ENCODE results near the gene CAPN5. TPM values are rescaled to one million over a fixed set of nuclear protein-coding genes. Genes with fewer than 3 reads are reported as not detected.

CAPN5 gene
- total and polyA plus RNA-seq, 2 of the 13 experiments (the other 11 are each of a cell fraction or from before 2014, with no cell fraction given): 0.27 to 1.2 TPM

GRCh38 chr11:77069336-77069968 is 2.7 kb downstream of the CAPN5 start:
- intact Hi-C loops (cut with micrococcal nuclease; ENCODE audit: unreplicated experiment): no loop called here
- CTCF ChIA-PET (ENCODE audit: low intra/inter-chr PET ratio, low total read pairs): no interaction called here

More at GRCh38 chr11:77069336-77069968, 2.7 kb downstream of the CAPN5 start:
- FAIRE-seq (no peak), DNase-seq (ENCODE audit: low spot score) (no peak), ATAC-seq (no peak)
- in situ Hi-C loops (cut with HindIII; ENCODE audit: extremely low pct_ligation_motif_present, low pct_unique_long_range_greater_than_20kb): no loop called here
- Histone ChIP-seq H2AFZ (ENCODE audit: low read length) (no peak overlapping the region), H3K4me1 (ENCODE audit: insufficient read depth, low read length) (peaks cover 46% of the 10 kb centered on the region), H3K27me3 (ENCODE audit: control insufficient read depth in 1 of 2, insufficient read depth in 2 of 2, low read length in 2 of 2) (peaks cover 15 to 72% of the 10 kb centered on the region in 2 experiments), H3K9ac (ENCODE audit: insufficient read depth, low read depth, low read length) (no peak overlapping the region), H3K9me3 (ENCODE audit: low read length) (no peaks in the 10 kb centered on the region), H3K4me3 (replicated peaks in 1 of 3; ENCODE audit: insufficient read depth in 1 of 3, low read depth in 2 of 3, low read length in 3 of 3) (no peak overlapping the region), H3K79me2 (ENCODE audit: insufficient read depth, low read length) (no peaks in the 10 kb centered on the region), H3K36me3 (replicated peaks in 1 of 2; ENCODE audit: control insufficient read depth in 1 of 2, insufficient read depth in 2 of 2, low read length in 2 of 2) (no peaks in the 10 kb centered on the region), H4K20me1 (ENCODE audit: insufficient read depth, low read length) (0 out of 2 replicates have a peak, but pooled peaks cover 4% of the 10 kb centered on the region), H3K4me2 (ENCODE audit: low read depth, low read length) (no peak overlapping the region), H3K27ac (ENCODE audit: extremely low read length, insufficient read depth, low read length) (no peak overlapping the region)
- WGBS (ENCODE audit: low lambda C conversion rate): 19% methylated on average over 5 of the region's 6 CpGs
- TF ChIP-seq ZNF225 (CRISPR knock-in tag; IDR thresholded peaks at IDR 0.05) (no peak), MTF2 (CRISPR knock-in tag; IDR thresholded peaks at IDR 0.05; ENCODE audit: borderline replicate concordance) (no peak), KDM3A (CRISPR knock-in tag; IDR thresholded peaks at IDR 0.05; ENCODE audit: low read depth) (no peak), SP2 (CRISPR knock-in tag; IDR thresholded peaks at IDR 0.05) (no peak), ZNF292 (CRISPR knock-in tag; IDR thresholded peaks at IDR 0.05; ENCODE audit: borderline replicate concordance, low read depth) (no peak), ZNF749 (CRISPR knock-in tag; IDR thresholded peaks at IDR 0.05; ENCODE audit: borderline replicate concordance) (no peak), ZKSCAN5 (CRISPR knock-in tag; IDR thresholded peaks at IDR 0.05) (no peak), ZFP91 (CRISPR knock-in tag; IDR thresholded peaks at IDR 0.05; ENCODE audit: borderline replicate concordance) (no peak), DPF2 (CRISPR knock-in tag; IDR thresholded peaks at IDR 0.05; ENCODE audit: borderline replicate concordance, low read depth) (no peak)
- TF ChIP-seq, protein P1, sequence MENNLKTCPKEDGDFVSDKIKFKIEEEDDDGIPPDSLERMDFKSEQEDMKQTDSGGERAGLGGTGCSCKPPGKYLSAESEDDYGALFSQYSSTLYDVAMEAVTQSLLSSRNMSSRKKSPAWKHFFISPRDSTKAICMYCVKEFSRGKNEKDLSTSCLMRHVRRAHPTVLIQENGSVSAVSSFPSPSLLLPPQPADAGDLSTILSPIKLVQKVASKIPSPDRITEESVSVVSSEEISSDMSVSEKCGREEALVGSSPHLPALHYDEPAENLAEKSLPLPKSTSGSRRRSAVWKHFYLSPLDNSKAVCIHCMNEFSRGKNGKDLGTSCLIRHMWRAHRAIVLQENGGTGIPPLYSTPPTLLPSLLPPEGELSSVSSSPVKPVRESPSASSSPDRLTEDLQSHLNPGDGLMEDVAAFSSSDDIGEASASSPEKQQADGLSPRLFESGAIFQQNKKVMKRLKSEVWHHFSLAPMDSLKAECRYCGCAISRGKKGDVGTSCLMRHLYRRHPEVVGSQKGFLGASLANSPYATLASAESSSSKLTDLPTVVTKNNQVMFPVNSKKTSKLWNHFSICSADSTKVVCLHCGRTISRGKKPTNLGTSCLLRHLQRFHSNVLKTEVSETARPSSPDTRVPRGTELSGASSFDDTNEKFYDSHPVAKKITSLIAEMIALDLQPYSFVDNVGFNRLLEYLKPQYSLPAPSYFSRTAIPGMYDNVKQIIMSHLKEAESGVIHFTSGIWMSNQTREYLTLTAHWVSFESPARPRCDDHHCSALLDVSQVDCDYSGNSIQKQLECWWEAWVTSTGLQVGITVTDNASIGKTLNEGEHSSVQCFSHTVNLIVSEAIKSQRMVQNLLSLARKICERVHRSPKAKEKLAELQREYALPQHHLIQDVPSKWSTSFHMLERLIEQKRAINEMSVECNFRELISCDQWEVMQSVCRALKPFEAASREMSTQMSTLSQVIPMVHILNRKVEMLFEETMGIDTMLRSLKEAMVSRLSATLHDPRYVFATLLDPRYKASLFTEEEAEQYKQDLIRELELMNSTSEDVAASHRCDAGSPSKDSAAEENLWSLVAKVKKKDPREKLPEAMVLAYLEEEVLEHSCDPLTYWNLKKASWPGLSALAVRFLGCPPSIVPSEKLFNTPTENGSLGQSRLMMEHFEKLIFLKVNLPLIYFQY (CRISPR knock-in tag; IDR thresholded peaks at IDR 0.05; ENCODE audit: borderline replicate concordance): no peak
- TF ChIP-seq, protein P2, sequence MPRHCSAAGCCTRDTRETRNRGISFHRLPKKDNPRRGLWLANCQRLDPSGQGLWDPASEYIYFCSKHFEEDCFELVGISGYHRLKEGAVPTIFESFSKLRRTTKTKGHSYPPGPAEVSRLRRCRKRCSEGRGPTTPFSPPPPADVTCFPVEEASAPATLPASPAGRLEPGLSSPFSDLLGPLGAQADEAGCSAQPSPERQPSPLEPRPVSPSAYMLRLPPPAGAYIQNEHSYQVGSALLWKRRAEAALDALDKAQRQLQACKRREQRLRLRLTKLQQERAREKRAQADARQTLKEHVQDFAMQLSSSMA (CRISPR knock-in tag; IDR thresholded peaks at IDR 0.05): no peak
- BruUV-seq (replicated peaks): no TSS peak
- POLR2A ChIA-PET: no interaction called here

All from HepG2 (cell line).